ENCODE results near the gene FAM43A. TPM values are rescaled to one million over a fixed set of nuclear protein-coding genes. Genes with fewer than 3 reads are reported as not detected.

FAM43A gene
- total RNA-seq, 1 donor from 2014 or later: 13.9 TPM

GRCh38 chr3:194685065-194685717 lies 492 bp upstream of the FAM43A start:
- no peak for TF ChIP-seq CTCF (conservative IDR thresholded peaks at IDR 0.05)
- H3K4me3 Mint-ChIP-seq: peak overlapping the region; percentile 93
- DNase-seq (ENCODE audit: extremely low spot score, unreplicated experiment): no peak
- H3K27ac Mint-ChIP-seq: peak overlapping the region; percentile 81
- H3K4me1 Mint-ChIP-seq (ENCODE audit: unreplicated experiment): peaks cover 37% of the 10 kb centered on the region
- no peaks in the 10 kb centered on the region for H3K9me3 Mint-ChIP-seq
- no peaks in the 10 kb centered on the region for H3K36me3 Mint-ChIP-seq
- peaks cover 55% of the 10 kb centered on the region for H3K27me3 Mint-ChIP-seq

GRCh38 chr3:194686414-194686815 lies 732 bp downstream of the FAM43A start:
- no peaks in the 10 kb centered on the region for H3K9me3 Mint-ChIP-seq
- no peaks in the 10 kb centered on the region for H3K36me3 Mint-ChIP-seq
- H3K4me1 Mint-ChIP-seq (ENCODE audit: unreplicated experiment): peaks cover 48% of the 10 kb centered on the region
- DNase-seq (ENCODE audit: extremely low spot score, unreplicated experiment): no peak
- H3K4me3 Mint-ChIP-seq: peak overlapping the region; percentile 93
- TF ChIP-seq CTCF (conservative IDR thresholded peaks at IDR 0.05): no peak
- peak overlapping the region; percentile 32 for H3K27ac Mint-ChIP-seq
- H3K27me3 Mint-ChIP-seq: peaks cover 55% of the 10 kb centered on the region

- Mint-ChIP-seq H3K27ac (peak overlapping the region; percentile 72), H3K36me3 (no peaks in the 10 kb centered on the region), H3K4me1 (ENCODE audit: unreplicated experiment) (peaks cover 54% of the 10 kb centered on the region), H3K4me3 (peak overlapping the region; percentile 93), H3K9me3 (no peaks in the 10 kb centered on the region), H3K27me3 (peaks cover 55% of the 10 kb centered on the region)
- TF ChIP-seq CTCF (conservative IDR thresholded peaks at IDR 0.05): no peak
- no peak for DNase-seq (ENCODE audit: extremely low spot score, unreplicated experiment)
These were observed 1.3 kb downstream of the FAM43A start for GRCh38 chr3:194686816-194687637.

GRCh38 chr3:194687638-194688199 lies 2.0 kb downstream of the FAM43A start:
- TF ChIP-seq CTCF (conservative IDR thresholded peaks at IDR 0.05): peak; percentile 70
- H3K36me3 Mint-ChIP-seq: no peaks in the 10 kb centered on the region
- peak; percentile 79 for DNase-seq (ENCODE audit: extremely low spot score, unreplicated experiment)
- H3K9me3 Mint-ChIP-seq: no peaks in the 10 kb centered on the region
- peak overlapping the region; percentile 72 for H3K27ac Mint-ChIP-seq
- peaks cover 48% of the 10 kb centered on the region for H3K27me3 Mint-ChIP-seq
- H3K4me1 Mint-ChIP-seq (ENCODE audit: unreplicated experiment): peaks cover 49% of the 10 kb centered on the region
- H3K4me3 Mint-ChIP-seq: peak overlapping the region; percentile 93

DNA sequence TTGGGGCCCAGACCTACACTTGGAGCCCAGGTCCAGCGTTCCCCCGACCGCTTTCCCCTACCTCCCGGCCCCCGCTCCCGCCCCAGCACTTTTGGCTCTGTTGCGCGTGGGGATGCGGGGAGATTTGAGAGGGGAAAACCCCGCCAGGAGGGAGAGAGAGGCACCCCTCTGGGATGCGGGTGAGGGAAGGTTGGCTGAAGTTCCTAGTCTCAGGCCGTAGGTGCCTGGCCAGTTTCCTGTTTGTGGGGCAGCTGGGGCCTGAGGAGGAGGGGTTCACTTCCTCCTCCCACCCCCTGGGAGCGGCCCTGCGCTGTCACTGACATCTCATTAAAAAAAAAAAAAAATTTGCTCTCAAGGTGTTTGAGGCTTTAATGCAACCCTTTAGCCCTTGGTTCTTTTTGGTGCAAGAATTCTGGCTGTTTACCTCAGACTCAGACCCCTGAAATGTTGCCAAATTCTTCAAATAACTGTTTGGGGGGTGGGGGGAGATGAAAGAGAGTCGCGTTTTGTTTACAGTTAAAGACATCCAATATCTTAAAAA lies 2.6 kb downstream of the FAM43A start:
- Mint-ChIP-seq H3K9me3 (no peaks in the 10 kb centered on the region), H3K4me3 (peak overlapping the region; percentile 93), H3K27ac (no peak overlapping the region), H3K27me3 (peaks cover 46% of the 10 kb centered on the region), H3K4me1 (ENCODE audit: unreplicated experiment) (peaks cover 47% of the 10 kb centered on the region), H3K36me3 (no peaks in the 10 kb centered on the region)
- TF ChIP-seq CTCF (conservative IDR thresholded peaks at IDR 0.05): no peak
- no peak for DNase-seq (ENCODE audit: extremely low spot score, unreplicated experiment)
